ENCODE data around the gene WNT5A.

WNT5A gene

DNA sequence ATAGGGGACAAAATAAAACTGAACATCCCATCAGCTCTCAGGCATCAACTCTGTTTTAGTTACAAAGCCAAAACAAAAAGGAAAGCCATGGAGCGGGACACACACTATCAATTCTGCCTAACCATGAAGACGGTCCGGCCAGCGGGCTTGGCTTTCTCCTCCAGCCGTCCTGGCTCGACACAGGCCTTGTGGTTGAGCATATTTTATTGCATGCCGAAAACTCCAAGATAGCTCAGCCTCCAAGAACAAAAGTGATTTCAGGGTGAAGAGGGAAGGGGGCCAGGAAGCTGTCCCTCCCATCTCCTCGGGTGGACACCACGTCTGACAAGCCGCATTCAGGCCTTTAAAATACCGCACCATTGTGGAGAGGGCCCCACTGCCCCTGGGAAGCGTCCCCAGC, 31.2 kb downstream of the WNT5A start:
- DNase-seq (no peak), ATAC-seq (no peak)
- peaks cover 5% of the 10 kb centered on the region for H3K9me3 Mint-ChIP-seq
- no peaks in the 10 kb centered on the region for H3K36me3 Mint-ChIP-seq (ENCODE audit: low read depth)
- H3K4me3 Mint-ChIP-seq, result no peak overlapping the region
- peaks cover 2% of the 10 kb centered on the region for H3K27me3 Mint-ChIP-seq
- no peaks in the 10 kb centered on the region for H3K4me1 Mint-ChIP-seq
- no peak overlapping the region for H3K27ac Mint-ChIP-seq

DNA sequence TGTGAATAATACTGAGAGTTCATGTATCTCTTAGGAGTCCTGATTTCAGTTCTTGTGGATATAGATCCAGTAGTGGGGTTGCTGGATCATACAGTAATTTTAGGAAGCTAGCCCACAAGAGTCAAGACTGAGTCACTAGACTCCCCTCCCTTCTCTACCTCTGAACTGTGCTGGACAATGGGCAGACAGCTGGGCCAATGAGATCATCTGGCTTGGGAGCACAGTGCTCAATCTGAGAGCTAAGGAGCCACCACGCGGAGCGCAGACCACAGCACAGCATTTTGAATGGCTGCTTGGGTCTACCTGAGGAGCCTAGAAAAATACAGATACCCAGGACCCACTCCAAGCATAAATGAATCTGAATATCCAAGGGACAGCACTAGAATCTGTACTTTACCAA, 32.5 kb downstream of the WNT5A start:
- H3K36me3 Mint-ChIP-seq (ENCODE audit: low read depth), result no peaks in the 10 kb centered on the region
- peaks cover 2% of the 10 kb centered on the region for H3K27me3 Mint-ChIP-seq
- no peak for DNase-seq
- no peak overlapping the region for H3K4me3 Mint-ChIP-seq
- H3K27ac Mint-ChIP-seq, result no peak overlapping the region
- ATAC-seq, result no peak
- H3K9me3 Mint-ChIP-seq, result peaks cover 5% of the 10 kb centered on the region
- H3K4me1 Mint-ChIP-seq, result no peaks in the 10 kb centered on the region

DNA sequence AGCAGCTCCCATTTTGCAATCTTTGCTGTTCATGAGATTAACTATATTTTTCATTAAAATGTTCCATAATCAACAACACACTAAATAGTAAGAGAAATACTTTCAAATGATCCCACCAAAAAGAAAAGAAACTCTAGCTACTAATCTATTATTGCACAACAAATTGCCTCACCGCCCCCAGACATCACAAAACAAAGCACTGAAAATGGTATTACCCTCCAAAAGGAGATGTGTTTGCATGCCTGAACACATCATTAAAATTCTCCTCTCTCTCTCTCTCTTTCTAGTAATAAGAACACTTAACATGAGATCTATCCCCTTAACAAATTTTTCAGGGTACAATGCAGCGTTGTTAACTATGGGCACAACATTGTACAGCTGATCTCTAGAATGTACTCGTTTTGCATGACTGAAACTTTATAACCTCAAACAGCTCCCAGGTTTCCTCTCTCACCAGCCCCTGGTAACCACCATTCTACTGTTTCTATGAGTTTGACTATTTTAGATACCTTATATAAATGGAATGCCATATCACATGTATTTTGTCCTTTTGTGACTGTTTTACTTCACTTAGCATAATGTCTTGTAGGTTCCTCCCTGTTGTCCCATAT, 33.1 kb downstream of the WNT5A start:
- peaks cover 5% of the 10 kb centered on the region for H3K9me3 Mint-ChIP-seq
- H3K27me3 Mint-ChIP-seq, result peaks cover 2% of the 10 kb centered on the region
- H3K27ac Mint-ChIP-seq, result no peak overlapping the region
- no peak overlapping the region for H3K4me3 Mint-ChIP-seq
- H3K36me3 Mint-ChIP-seq (ENCODE audit: low read depth), result no peaks in the 10 kb centered on the region
- DNase-seq, result no peak
- ATAC-seq, result no peak
- no peaks in the 10 kb centered on the region for H3K4me1 Mint-ChIP-seq

DNA sequence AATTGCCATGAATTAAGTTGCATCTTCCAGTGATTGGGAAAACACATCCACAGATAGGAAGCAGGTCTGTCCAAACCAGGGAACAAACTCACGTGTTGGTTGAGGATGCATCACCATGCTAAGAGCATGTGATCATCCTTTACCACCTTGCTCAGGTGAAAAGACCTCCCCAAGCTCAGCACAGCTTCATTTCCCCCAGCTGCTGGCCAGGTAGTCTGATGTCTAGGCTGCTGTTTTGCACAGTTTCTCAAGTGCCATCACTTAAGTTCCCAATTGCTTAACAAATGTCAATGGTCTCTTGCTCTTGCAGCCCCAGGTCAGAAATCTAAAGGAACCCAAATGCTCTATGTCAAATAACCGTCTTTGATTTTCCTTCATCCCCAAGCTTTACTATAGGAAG, 34.2 kb downstream of the WNT5A start:
- no peak for DNase-seq
- Mint-ChIP-seq H3K27ac (no peak overlapping the region), H3K4me1 (no peaks in the 10 kb centered on the region), H3K27me3 (peaks cover 2% of the 10 kb centered on the region), H3K36me3 (ENCODE audit: low read depth) (no peaks in the 10 kb centered on the region), H3K4me3 (no peak overlapping the region), H3K9me3 (peaks cover 5% of the 10 kb centered on the region)
- no peak for ATAC-seq

DNA sequence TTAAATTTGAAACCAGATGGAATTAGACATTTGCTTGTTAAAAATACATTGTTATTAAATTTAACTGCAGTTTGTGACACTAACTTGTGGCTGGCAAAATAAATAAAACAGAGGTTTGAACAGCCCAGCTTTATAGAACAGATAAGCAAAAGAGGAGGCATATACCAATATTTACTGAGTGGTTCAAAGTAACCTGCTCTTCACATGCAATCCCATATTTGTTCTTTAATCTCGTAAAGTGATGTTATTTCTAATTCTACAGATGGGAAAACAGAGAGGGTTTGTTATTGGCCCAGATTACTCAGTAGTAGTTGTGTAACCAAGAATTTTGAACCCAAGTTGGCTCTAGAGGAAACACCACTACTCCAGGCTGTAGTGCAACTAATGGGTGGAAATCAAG, 37.6 kb downstream of the WNT5A start:
- no peak for ATAC-seq
- H3K4me3 Mint-ChIP-seq, result no peak overlapping the region
- no peak overlapping the region for H3K27ac Mint-ChIP-seq
- H3K36me3 Mint-ChIP-seq (ENCODE audit: low read depth), result no peaks in the 10 kb centered on the region
- peaks cover 2% of the 10 kb centered on the region for H3K27me3 Mint-ChIP-seq
- H3K9me3 Mint-ChIP-seq, result peaks cover 5% of the 10 kb centered on the region
- H3K4me1 Mint-ChIP-seq, result no peaks in the 10 kb centered on the region
- no peak for DNase-seq

DNA sequence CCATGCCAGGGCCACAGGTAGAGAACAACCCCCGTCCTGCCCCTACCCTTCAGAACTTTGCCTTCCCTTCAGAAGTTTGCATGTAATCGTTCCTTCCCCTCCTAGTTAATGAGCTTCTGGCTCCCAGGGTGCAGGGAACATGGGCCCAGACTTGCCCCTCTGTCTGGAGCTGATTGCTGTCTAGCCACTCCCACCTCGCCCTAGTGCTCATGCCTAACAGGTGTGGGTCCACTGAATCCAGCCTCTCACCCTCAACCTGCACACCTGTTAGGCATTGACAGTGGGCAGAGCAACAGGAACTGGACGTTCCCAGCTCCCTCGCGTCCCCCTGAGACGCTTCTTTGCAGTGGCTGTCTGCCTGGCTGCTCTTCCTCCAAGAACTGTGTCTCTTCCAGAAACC, 40.3 kb downstream of the WNT5A start:
- ATAC-seq, result no peak
- no peaks in the 10 kb centered on the region for H3K4me1 Mint-ChIP-seq
- H3K9me3 Mint-ChIP-seq, result no peaks in the 10 kb centered on the region
- no peak for DNase-seq
- no peaks in the 10 kb centered on the region for H3K27me3 Mint-ChIP-seq
- H3K27ac Mint-ChIP-seq, result no peak overlapping the region
- no peak overlapping the region for H3K4me3 Mint-ChIP-seq
- H3K36me3 Mint-ChIP-seq (ENCODE audit: low read depth), result no peaks in the 10 kb centered on the region

DNA sequence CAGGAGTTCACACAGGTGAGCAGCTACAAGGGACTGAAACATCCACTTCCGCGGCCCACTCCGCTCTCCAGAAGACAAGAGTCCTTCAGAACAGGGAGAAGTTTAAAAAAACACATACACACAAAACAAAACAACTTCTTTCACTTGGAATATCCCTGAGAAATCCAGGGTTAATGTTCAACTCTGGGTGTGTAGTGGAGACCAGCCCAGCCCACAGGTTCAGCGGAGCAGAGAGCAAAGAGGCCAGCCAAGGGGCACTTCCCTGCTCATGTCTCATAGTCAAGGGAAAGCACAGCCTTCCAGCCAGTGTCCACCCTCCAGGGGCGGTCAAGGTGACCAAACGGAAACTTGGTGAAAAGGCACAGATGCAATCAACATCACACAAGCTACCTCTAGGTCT, 41.6 kb downstream of the WNT5A start:
- Mint-ChIP-seq H3K9me3 (no peaks in the 10 kb centered on the region), H3K27me3 (no peaks in the 10 kb centered on the region), H3K36me3 (ENCODE audit: low read depth) (no peaks in the 10 kb centered on the region), H3K4me3 (no peak overlapping the region), H3K27ac (no peak overlapping the region), H3K4me1 (no peaks in the 10 kb centered on the region)
- DNase-seq, result no peak
- ATAC-seq, result no peak

DNA sequence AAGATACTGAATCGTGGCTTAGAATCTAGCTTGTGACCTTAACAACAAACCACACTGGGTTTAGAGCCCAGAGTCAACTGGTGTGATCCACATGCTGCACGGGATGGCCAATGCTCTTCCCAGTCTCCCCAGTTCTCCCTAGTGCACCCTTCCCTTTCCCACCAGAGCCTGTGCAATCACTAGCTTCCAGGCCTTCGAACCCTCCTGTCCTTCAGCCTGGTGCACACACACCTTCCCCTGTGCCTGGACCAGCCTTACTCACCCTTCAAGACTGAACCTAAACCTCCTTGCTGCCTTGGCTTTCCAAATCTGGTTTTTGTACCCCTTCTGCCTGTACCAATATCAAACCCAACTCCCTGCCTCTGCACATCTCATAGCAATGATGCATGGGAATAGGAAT, 43.8 kb downstream of the WNT5A start:
- no peaks in the 10 kb centered on the region for H3K4me1 Mint-ChIP-seq
- DNase-seq (no peak), ATAC-seq (no peak)
- no peaks in the 10 kb centered on the region for H3K9me3 Mint-ChIP-seq
- H3K4me3 Mint-ChIP-seq, result no peak overlapping the region
- H3K36me3 Mint-ChIP-seq (ENCODE audit: low read depth), result no peaks in the 10 kb centered on the region
- no peaks in the 10 kb centered on the region for H3K27me3 Mint-ChIP-seq
- H3K27ac Mint-ChIP-seq, result no peak overlapping the region

DNA sequence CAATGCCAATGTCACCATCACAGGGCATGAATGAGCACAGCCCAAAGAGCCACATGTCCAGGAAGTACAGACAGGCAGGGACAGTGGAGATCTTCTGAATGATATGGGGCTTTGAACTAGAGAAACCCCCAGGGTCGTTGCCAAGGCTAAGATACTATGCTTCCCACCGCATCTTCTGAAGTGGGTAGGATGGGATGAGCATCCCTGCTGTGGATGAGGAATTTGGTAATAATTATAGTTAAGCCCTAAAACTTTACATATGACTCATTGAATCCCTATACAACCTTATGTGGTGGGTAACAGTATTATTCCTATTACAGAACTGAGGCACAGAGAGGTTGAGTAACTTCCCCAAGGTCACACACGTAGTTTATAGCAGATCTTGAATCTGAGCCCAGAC, 44.2 kb downstream of the WNT5A start:
- DNase-seq (no peak), ATAC-seq (no peak)
- H3K9me3 Mint-ChIP-seq, result no peaks in the 10 kb centered on the region
- H3K4me3 Mint-ChIP-seq, result no peak overlapping the region
- no peaks in the 10 kb centered on the region for H3K4me1 Mint-ChIP-seq
- no peak overlapping the region for H3K27ac Mint-ChIP-seq
- H3K27me3 Mint-ChIP-seq, result no peaks in the 10 kb centered on the region
- H3K36me3 Mint-ChIP-seq (ENCODE audit: low read depth), result no peaks in the 10 kb centered on the region

DNA sequence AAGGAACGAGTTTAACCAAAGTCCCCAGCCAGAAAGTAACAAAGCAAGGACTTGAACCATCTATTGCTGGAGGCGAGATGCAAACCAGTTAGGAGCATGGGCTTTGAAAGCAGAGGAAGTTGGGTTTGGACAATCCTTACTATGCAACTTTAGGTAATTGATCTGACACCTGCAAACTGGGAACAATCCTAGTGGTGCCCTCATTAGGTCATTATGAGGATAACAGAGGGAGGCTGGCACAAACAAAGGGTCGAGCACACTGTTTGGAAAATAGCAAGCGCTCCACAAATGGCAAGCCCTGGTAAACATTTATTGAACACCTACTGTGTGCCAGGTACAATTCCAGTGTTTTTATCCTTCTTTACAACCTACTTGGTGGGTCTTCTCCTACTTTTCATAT, 45.6 kb downstream of the WNT5A start:
- H3K27ac Mint-ChIP-seq, result no peak overlapping the region
- no peaks in the 10 kb centered on the region for H3K4me1 Mint-ChIP-seq
- H3K4me3 Mint-ChIP-seq, result no peak overlapping the region
- H3K9me3 Mint-ChIP-seq, result no peaks in the 10 kb centered on the region
- no peaks in the 10 kb centered on the region for H3K27me3 Mint-ChIP-seq
- DNase-seq (no peak), ATAC-seq (no peak)
- no peaks in the 10 kb centered on the region for H3K36me3 Mint-ChIP-seq (ENCODE audit: low read depth)

DNA sequence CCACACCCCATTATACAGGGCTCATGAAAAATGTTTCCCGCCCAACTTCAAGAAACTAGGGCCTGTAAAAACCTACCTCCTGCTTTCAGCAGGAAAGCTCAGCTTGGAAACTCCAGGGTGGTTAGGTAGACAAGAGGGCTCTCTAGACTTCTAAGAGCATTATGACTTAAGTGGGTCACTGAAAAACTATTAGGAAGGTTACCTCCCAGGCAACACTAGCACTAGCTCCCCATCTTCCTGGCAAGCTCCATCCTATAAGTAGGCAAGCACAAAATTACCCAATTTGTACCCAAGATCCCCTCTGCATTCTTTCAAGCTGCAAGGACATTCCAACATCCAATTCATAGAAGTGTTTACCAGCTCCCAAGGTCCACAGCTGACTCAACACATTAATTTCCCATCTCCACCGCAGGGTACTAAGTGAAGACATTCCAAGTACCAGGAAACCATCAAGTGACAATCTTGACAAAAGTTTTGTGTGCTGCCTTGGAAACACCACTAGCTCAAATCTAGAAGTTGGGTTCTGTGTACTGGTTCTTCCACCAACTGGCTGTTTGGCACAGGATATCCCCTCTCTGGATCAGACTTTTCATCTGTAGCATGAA, 46.9 kb downstream of the WNT5A start:
- no peaks in the 10 kb centered on the region for H3K36me3 Mint-ChIP-seq (ENCODE audit: low read depth)
- H3K4me3 Mint-ChIP-seq, result no peak overlapping the region
- H3K27ac Mint-ChIP-seq, result no peak overlapping the region
- DNase-seq (no peak), ATAC-seq (no peak)
- H3K27me3 Mint-ChIP-seq, result no peaks in the 10 kb centered on the region
- no peaks in the 10 kb centered on the region for H3K9me3 Mint-ChIP-seq
- no peaks in the 10 kb centered on the region for H3K4me1 Mint-ChIP-seq

DNA sequence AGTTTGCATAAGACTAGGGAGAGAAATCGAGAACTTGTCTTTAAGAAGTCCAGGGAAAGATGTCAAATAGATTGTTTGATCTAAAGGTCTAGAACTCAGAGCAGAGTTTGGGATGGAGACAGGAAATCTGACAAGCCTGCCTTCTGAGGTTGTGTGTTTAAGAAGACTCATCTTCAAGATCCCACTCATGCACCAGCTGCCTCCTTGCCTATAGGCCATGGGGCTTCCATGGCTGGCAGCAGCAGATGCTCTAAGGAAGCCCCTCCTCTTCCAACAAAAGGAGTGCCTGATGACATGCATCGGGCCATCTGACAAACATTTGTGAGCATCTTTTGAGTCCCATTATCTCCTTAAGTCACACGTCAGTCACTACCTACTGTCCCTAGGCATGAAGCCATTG, 47.4 kb downstream of the WNT5A start:
- Mint-ChIP-seq H3K4me3 (no peak overlapping the region), H3K36me3 (ENCODE audit: low read depth) (no peaks in the 10 kb centered on the region)
- no peak for ATAC-seq

DNA sequence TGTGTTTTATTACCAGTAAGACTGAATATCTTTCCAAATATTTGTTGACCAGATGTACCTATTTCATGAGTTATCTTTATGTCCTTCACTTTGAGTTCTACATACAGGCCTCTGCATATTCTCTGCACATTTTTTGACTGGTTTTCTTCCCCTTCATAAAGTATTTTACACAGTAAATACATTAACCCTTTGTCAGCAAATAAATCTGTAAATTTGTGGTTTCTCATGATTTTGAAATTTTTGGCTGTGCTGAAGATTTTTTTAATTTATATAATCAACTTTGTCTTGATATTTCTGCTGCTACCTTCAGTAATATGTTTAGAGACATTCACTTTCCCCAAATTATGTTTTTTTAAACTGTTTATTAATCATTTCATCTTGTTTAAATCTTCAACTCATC, 50.5 kb downstream of the WNT5A start:
- H3K27ac Mint-ChIP-seq, result no peak overlapping the region
- DNase-seq (no peak), ATAC-seq (no peak)

More for the DNA sequence above, 47.4 kb downstream of the WNT5A start:
- H3K9me3 Mint-ChIP-seq, result no peaks in the 10 kb centered on the region
- H3K27me3 Mint-ChIP-seq, result no peaks in the 10 kb centered on the region
- no peak for DNase-seq
- H3K4me1 Mint-ChIP-seq, result no peaks in the 10 kb centered on the region
- no peak overlapping the region for H3K27ac Mint-ChIP-seq

DNA sequence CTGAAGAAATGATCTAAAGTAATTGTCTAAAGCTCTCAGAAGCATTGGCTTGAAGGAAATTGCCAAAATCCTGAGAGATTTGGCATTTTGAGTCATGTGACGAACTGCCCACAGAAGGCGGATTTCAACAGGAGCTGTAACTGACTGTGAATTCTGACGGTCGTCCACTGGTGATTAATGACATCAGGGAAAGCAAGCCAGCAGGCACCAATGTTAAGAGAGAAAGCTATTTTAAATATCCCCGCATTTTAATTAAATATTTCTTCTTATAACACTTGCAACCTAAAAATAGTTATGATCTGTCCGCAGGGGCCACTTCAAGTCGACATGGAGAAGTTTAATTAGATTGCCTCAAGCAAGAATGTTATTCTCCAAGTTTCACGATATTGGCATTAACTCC, 51.6 kb downstream of the WNT5A start:
- H3K27me3 Mint-ChIP-seq, result no peaks in the 10 kb centered on the region
- no peak overlapping the region for H3K4me3 Mint-ChIP-seq
- H3K4me1 Mint-ChIP-seq, result no peaks in the 10 kb centered on the region
- DNase-seq, result no peak
- H3K36me3 Mint-ChIP-seq (ENCODE audit: low read depth), result no peaks in the 10 kb centered on the region
- no peaks in the 10 kb centered on the region for H3K9me3 Mint-ChIP-seq
- ATAC-seq, result no peak
- no peak overlapping the region for H3K27ac Mint-ChIP-seq

More for the DNA sequence above, 50.5 kb downstream of the WNT5A start:
- Mint-ChIP-seq H3K27me3 (no peaks in the 10 kb centered on the region), H3K4me1 (no peaks in the 10 kb centered on the region), H3K36me3 (ENCODE audit: low read depth) (no peaks in the 10 kb centered on the region), H3K4me3 (no peak overlapping the region), H3K9me3 (no peaks in the 10 kb centered on the region)

DNA sequence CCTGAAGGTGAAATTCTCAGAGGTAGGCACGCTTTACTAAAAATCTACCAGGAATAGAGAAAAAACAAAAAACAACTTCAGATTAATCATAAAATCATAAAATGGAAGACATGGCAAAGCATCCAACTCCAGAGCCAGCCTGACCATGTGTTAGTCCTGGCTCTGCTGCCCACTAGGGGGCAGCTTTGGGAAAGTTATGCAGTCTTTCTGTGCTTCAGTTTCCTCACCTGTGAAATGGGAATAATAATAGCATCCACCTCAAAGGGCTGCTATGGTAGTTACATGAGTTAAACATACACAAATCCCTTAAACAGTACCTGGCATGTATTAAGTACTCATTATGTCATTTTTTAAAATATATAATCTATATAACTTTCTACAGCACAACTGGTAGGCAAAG, 52.3 kb downstream of the WNT5A start:
- no peaks in the 10 kb centered on the region for H3K4me1 Mint-ChIP-seq
- no peak for ATAC-seq

DNA sequence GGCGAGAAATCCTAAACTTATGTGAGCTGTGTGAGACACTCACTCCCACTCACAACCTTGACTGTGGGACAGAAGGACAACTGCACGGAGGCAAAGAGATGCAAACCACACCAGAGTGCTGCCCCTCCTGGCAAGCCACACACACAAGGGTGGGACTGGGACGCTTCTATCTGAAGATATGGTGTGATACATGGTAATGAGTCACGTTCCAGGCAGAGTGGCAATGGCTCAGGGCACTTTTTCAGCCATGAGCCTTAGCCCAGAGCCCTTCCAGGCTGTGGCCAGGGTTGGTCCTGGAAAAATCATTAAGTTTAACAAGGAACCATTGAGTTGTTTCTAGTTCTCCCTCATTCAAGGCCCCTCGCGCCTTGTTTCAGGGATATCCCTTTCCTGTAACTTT, 56.1 kb downstream of the WNT5A start:
- no peaks in the 10 kb centered on the region for H3K27me3 Mint-ChIP-seq
- no peak for DNase-seq
- no peaks in the 10 kb centered on the region for H3K4me1 Mint-ChIP-seq
- H3K4me3 Mint-ChIP-seq, result no peak overlapping the region
- no peaks in the 10 kb centered on the region for H3K9me3 Mint-ChIP-seq
- H3K36me3 Mint-ChIP-seq (ENCODE audit: low read depth), result no peaks in the 10 kb centered on the region
- ATAC-seq, result no peak
- H3K27ac Mint-ChIP-seq, result no peak overlapping the region

More for the DNA sequence above, 52.3 kb downstream of the WNT5A start:
- Mint-ChIP-seq H3K9me3 (no peaks in the 10 kb centered on the region), H3K27me3 (no peaks in the 10 kb centered on the region), H3K27ac (no peak overlapping the region), H3K36me3 (ENCODE audit: low read depth) (no peaks in the 10 kb centered on the region), H3K4me3 (no peak overlapping the region)
- DNase-seq, result peak; percentile 16
